GM12874 (cell line): ENCODE results near the gene TAF4B.

Experiments used
- TF ChIP-seq, protein P1 (sequence below): IDR thresholded peaks from 2 replicates; pipeline ENCODE4 v1.5.1; 2011; ENCODE audit warnings: low read depth, mild to moderate bottlenecking, control low read depth, low read length, moderate library complexity; ENCODE audit not compliant: insufficient read depth

The TAF4B gene

DNA sequence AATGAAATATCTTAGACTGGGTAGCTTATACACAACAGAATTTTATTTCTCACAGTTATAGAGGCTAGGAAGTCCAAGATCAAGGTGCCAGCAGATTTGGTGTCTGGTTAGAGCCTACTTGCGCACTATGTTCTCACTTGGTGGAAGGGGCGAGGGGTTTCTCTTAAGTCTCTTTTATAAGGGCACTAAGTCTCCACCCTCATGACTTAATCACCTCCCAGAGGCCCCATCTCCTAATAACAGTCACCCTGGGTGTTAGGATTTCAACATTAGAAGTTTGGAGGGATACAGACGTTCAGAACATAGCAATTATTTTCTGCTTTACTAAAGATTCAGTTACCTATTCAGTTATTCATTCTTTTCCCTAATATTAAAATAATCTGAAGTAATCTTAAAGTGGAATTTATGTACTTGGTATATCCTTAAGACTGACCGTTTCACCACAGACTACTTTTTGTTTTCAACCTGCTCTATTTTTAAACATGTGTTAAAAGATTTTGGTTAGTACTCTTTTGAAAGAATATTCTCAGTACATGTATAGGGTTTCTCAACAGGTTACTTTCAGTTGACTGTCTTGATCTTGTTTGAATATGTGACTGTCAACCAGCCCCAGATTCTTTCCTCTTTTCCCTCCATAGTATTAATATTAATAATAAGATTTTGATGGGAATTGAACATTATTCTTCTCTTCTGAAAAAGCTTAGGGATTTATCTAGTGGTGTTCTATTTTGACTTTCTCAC, 130.0 kb downstream of the TAF4B start:
- TF ChIP-seq, protein P1, sequence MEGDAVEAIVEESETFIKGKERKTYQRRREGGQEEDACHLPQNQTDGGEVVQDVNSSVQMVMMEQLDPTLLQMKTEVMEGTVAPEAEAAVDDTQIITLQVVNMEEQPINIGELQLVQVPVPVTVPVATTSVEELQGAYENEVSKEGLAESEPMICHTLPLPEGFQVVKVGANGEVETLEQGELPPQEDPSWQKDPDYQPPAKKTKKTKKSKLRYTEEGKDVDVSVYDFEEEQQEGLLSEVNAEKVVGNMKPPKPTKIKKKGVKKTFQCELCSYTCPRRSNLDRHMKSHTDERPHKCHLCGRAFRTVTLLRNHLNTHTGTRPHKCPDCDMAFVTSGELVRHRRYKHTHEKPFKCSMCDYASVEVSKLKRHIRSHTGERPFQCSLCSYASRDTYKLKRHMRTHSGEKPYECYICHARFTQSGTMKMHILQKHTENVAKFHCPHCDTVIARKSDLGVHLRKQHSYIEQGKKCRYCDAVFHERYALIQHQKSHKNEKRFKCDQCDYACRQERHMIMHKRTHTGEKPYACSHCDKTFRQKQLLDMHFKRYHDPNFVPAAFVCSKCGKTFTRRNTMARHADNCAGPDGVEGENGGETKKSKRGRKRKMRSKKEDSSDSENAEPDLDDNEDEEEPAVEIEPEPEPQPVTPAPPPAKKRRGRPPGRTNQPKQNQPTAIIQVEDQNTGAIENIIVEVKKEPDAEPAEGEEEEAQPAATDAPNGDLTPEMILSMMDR, result no peak

GRCh38 chr18:26357960-26358359, 131.7 kb downstream of the TAF4B start:
- TF ChIP-seq, protein P1, result no peak

DNA sequence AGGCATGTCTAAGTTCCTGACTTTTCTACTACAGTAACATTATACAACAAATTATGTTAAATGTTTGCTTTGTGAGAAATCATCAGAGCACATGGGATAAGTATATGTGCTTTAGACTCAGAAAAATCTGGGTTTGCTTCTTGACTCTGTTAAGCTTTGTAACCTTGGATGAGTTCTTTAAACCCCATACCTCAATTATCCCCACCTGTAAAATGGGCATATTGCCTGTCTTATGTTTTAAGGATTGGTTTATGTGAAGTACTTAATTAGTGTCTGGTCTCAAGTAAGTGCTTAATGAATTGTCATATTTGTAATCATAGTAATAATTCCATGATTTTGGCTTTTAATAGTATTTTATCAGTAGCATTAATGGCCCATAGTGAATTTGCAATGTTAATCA, 135.8 kb downstream of the TAF4B start:
- TF ChIP-seq, protein P1, result no peak

DNA sequence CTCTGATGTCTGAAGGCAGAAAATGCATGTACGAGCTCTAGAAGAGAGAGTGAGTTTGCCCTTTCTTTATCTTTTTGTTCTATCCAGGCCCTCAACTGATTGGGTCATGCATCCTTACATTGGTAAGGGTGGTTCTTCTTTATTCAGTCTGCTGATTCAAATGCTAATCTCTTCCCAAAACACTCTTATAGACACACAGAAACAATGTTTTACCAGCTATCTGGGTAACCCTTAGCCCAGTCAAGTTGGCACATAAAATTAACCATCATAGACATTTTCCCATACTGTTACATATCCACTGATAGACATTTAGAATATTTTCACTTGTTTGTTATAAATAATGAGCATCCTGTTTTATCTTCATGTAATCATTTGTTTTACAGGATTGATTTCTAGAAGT, 141.2 kb downstream of the TAF4B start:
- TF ChIP-seq, protein P1, result no peak

- TF ChIP-seq, protein P1, result no peak
These were observed 143.8 kb downstream of the TAF4B start for GRCh38 chr18:26370037-26370436.

DNA sequence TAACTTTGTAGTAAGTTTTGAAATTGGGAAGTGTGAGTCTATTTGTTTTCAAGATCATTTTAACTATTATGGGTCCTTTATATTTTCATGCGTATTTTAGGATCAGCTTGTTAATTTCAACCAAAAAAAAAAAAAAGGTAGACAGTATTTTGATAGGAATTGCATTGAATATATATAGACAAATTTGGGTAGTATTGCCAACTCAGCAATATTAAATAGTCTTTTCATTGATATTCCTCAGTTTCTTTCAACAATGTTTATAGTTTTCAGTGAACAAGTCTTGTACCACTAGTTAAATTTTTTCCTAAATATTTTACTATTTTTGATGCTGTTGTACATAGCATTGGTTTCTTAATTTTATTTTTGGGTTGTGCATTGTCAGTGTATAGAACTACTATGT, 149.9 kb downstream of the TAF4B start:
- TF ChIP-seq, protein P1, result no peak

GRCh38 chr18:26378701-26379100, 152.5 kb downstream of the TAF4B start:
- TF ChIP-seq, protein P1, result no peak
